Measurements from ENCODE around the gene STXBP5.
"Not testable (repeated sequence)": the region's sequence is repeated elsewhere in the genome, so short reads cannot be mapped to it uniquely, and the experiment has no call there.

The STXBP5 gene

GRCh38 chr6:147234685-147235084 lies 30.5 kb downstream of the STXBP5 start:
- in situ Hi-C loops (cut with HindIII; ENCODE audit: low sequenced_read_pairs): no loop called here

GRCh38 chr6:147238164-147238563 lies 33.9 kb downstream of the STXBP5 start:
- in situ Hi-C loops (cut with HindIII; ENCODE audit: low sequenced_read_pairs): no loop called here

- in situ Hi-C loops (cut with HindIII; ENCODE audit: low sequenced_read_pairs): no loop called here
Measured at GRCh38 chr6:147238906-147239305, 34.7 kb downstream of the STXBP5 start.

- in situ Hi-C loops (cut with HindIII; ENCODE audit: low sequenced_read_pairs): no loop called here
Measured at GRCh38 chr6:147244832-147245231, 40.6 kb downstream of the STXBP5 start.

DNA sequence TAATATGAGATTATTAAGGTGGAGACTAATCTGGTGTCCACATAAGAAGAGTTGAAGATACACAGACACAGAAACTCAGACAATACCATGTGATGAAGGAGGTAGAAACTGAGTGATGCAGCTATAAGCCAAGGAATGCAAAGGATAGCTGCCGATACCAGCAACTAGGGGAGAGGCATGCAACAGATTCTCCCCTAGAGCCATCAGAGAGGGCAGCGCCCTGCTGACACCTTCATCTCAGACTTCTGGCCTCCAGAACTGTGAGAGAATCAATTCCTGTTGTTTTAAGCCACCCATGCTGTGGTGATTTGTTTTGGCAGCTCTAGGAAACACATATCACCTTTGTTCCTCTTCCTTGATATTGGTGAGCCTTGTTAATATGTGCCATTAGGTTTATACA lies 41.5 kb downstream of the STXBP5 start:
- in situ Hi-C loops (cut with HindIII; ENCODE audit: low sequenced_read_pairs): no loop called here

GRCh38 chr6:147246853-147247635 lies 42.8 kb downstream of the STXBP5 start:
- in situ Hi-C loops (cut with HindIII; ENCODE audit: low sequenced_read_pairs): no loop called here

- in situ Hi-C loops (cut with HindIII; ENCODE audit: low sequenced_read_pairs): no loop called here
Measured at GRCh38 chr6:147248859-147249258, 44.6 kb downstream of the STXBP5 start.

DNA sequence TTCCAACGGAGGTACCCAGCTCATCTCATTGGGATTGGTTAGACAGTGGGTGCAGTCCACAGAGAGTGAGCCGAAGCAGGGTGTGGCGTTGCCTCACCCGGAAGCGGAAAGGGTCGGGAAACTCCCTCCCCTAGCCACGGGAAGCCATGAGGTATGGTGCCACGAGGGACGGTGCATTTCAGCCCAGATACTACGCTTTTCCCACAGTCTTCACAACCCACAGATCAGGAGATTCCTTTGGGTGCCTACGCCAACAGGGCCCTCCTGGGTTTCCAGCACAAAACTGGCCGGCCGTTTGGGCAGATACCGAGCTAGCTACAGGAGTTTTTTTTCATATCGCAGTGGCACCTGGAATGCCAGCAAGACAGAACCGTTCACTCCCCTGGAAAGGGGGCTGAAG lies 46.9 kb downstream of the STXBP5 start:
- in situ Hi-C loops (cut with HindIII; ENCODE audit: low sequenced_read_pairs): no loop called here

DNA sequence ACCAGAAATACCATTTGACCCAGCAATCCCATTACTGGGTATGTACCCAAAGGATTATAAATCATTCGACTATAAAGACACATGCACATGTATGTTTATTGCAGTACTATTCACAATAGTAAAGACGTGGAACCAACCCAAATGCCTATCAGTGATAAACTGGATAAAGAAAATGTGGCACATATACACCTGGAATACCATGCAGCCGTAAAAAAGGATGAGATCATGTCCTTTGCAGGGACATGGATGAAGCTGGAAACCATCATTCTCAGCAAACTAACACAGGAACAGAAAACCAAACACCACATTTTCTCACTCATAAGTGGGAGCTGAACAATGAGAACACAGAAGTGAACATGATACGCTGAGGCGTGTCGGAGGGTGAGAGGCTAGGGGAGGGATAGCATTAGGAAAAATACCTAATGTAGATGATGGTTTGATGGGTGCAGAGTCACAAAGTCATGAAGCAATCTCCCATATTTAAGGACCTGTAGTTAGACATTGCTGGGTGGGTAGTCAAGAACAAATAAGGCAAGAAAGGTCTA lies 50.8 kb downstream of the STXBP5 start:
- in situ Hi-C loops (cut with HindIII; ENCODE audit: low sequenced_read_pairs): not testable (repeated sequence)

DNA sequence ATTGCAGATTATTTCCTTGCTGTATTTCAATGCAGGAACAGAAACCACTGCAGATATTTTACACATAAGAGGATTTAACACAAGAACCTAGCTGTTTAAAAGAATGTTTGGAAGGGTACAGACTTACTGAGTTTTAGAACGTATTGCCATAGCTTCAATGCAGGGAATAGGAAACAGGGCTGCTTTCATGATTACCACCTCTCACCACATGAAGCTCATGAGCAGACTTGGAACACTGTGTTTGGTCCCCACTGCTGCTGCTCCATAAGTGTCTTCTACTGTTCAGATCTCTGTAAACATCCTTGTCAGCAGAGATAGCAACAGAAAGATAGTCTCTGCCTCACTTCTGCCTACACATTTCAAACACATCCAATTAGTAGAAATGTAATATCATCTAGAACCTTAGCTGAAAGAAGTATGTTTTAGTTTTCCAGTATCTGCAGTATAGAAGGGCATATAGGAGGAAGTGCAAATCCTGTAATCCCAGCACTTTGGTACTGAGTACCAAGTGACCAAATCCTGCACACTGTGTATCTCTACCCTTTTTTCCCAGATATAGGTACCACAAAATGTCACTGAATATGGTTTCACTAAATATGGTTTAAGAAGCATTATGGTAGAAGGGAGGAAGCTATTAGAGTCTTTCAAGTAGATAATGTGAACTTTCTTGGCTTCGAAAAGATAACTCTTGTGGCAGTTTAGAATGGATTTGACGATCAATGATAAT lies 51.9 kb downstream of the STXBP5 start:
- in situ Hi-C loops (cut with HindIII; ENCODE audit: low sequenced_read_pairs): no loop called here

GRCh38 chr6:147257760-147258159 lies 53.5 kb downstream of the STXBP5 start:
- in situ Hi-C loops (cut with HindIII; ENCODE audit: low sequenced_read_pairs): no loop called here

- in situ Hi-C loops (cut with HindIII; ENCODE audit: low sequenced_read_pairs): no loop called here
Measured at GRCh38 chr6:147260091-147260490, 55.9 kb downstream of the STXBP5 start.

DNA sequence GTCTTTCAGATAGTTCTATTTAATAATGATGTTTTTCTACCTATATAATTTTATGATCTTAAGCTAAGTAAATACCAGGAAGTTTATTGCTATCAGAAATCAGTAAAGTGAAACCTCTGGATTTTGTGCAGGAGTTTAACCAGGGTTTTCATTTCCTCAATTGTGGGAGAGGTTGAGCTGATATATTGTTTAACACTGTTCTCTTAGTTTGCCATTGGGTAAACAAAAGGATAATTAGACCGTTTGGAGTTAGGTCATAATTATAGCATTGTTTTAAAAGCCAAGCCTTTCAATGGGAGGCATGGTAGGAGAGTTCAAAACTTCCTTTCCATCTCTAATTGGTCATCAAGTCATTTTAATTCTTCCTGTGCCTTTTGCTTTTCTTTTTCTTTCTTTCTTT lies 58.7 kb downstream of the STXBP5 start:
- in situ Hi-C loops (cut with HindIII; ENCODE audit: low sequenced_read_pairs): no loop called here

DNA sequence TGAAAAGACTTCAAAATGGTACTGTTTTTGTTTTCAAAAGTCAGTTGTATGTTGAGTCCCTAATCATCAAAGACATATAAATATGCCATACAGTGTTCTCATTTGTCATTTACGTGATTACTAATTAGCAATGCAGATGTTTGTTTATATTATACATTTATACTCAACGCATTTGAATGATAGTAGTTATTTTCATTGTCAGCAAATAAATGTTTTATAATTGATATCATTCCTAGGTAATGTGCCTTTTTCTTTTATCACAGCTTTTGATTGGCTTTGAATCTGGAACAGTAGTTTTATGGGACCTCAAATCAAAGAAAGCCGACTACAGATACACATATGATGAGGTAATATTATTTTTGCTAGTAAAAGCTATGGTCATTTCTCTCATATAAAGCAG lies 62.6 kb downstream of the STXBP5 start:
- in situ Hi-C loops (cut with HindIII; ENCODE audit: low sequenced_read_pairs): no loop called here

- in situ Hi-C loops (cut with HindIII; ENCODE audit: low sequenced_read_pairs): no loop called here
Measured at GRCh38 chr6:147267658-147268057, 63.4 kb downstream of the STXBP5 start.

- in situ Hi-C loops (cut with HindIII; ENCODE audit: low sequenced_read_pairs): no loop called here
Measured at GRCh38 chr6:147268254-147268653, 64.0 kb downstream of the STXBP5 start.

- in situ Hi-C loops (cut with HindIII; ENCODE audit: low sequenced_read_pairs): no loop called here
Measured at GRCh38 chr6:147274012-147274411, 69.8 kb downstream of the STXBP5 start.

DNA sequence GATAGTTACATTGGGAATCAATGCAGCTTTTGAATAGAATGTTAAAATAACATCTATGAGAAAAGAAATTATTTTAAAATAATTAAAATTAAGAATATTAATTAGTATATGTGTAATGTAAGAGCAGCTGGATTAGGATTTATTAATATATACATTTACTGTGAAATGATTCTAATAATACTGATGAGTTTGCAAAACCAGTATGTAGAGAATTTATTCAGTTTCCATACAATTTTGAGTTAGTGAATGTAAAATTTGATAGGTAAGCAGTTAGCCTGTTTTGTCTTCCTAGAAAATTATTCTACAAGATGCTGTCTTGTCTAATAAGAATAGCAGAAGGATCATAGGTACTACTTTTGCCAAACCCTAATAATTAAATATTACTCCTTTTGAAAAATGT lies 70.6 kb downstream of the STXBP5 start:
- in situ Hi-C loops (cut with HindIII; ENCODE audit: low sequenced_read_pairs): no loop called here

- in situ Hi-C loops (cut with HindIII; ENCODE audit: low sequenced_read_pairs): no loop called here
Measured at GRCh38 chr6:147278891-147279290, 74.7 kb downstream of the STXBP5 start.

- in situ Hi-C loops (cut with HindIII; ENCODE audit: low sequenced_read_pairs): no loop called here
Measured at GRCh38 chr6:147279427-147279826, 75.2 kb downstream of the STXBP5 start.

- in situ Hi-C loops (cut with HindIII; ENCODE audit: low sequenced_read_pairs): loop anchor here (5.0 kb wide), 2 partner anchors 65 to 70 kb away; no protein-coding TSS in a partner anchor
Measured at GRCh38 chr6:147281895-147282565, 77.8 kb downstream of the STXBP5 start.
